Measurements from ENCODE around the gene MX1.

The MX1 gene

GRCh38 chr21:41487082-41487481, 61.0 kb downstream of the MX1 start:
- H3K9me2 ChIP-seq (replicated peaks; ENCODE audit: low read depth, low read length) = no peaks in the 10 kb centered on the region
- no peak overlapping the region for H3K9ac ChIP-seq (ENCODE audit: low read depth, low read length, poor library complexity, severe bottlenecking)
- H3K9me3 ChIP-seq (ENCODE audit: insufficient read depth, low read depth, low read length) = no peaks in the 10 kb centered on the region
- no peak overlapping the region for H3K4me2 ChIP-seq (ENCODE audit: low read depth, low read length, poor library complexity, severe bottlenecking)
- no peak for TF ChIP-seq EZH2phosphoT487 (IDR thresholded peaks at IDR 0.05; ENCODE audit: borderline replicate concordance)
- TF ChIP-seq, protein P1, sequence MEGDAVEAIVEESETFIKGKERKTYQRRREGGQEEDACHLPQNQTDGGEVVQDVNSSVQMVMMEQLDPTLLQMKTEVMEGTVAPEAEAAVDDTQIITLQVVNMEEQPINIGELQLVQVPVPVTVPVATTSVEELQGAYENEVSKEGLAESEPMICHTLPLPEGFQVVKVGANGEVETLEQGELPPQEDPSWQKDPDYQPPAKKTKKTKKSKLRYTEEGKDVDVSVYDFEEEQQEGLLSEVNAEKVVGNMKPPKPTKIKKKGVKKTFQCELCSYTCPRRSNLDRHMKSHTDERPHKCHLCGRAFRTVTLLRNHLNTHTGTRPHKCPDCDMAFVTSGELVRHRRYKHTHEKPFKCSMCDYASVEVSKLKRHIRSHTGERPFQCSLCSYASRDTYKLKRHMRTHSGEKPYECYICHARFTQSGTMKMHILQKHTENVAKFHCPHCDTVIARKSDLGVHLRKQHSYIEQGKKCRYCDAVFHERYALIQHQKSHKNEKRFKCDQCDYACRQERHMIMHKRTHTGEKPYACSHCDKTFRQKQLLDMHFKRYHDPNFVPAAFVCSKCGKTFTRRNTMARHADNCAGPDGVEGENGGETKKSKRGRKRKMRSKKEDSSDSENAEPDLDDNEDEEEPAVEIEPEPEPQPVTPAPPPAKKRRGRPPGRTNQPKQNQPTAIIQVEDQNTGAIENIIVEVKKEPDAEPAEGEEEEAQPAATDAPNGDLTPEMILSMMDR (conservative IDR thresholded peaks at IDR 0.05; ENCODE audit: low read length) = no peak
- H3K4me1 ChIP-seq (ENCODE audit: insufficient read depth, low read length, poor library complexity, severe bottlenecking) = no peaks in the 10 kb centered on the region
- H3K79me2 ChIP-seq (ENCODE audit: insufficient read depth, low read length) = no peaks in the 10 kb centered on the region
- no peaks in the 10 kb centered on the region for H4K20me1 ChIP-seq (ENCODE audit: insufficient read depth, low read length, poor library complexity, severe bottlenecking)
- H3K36me3 ChIP-seq (ENCODE audit: insufficient read depth, low read length) = no peaks in the 10 kb centered on the region
- no peaks in the 10 kb centered on the region for H3K27me3 ChIP-seq (ENCODE audit: insufficient read depth, low read length, poor library complexity, severe bottlenecking)
- no peaks in the 10 kb centered on the region for H3F3A ChIP-seq (ENCODE audit: low read depth)
- no peak overlapping the region for H3K4me3 ChIP-seq (ENCODE audit: low read length, poor library complexity, severe bottlenecking)
- no peak overlapping the region for H2AFZ ChIP-seq (ENCODE audit: low read length)

- H3K79me2 ChIP-seq (ENCODE audit: insufficient read depth, low read length) = no peaks in the 10 kb centered on the region
- H3K27me3 ChIP-seq (ENCODE audit: insufficient read depth, low read length, poor library complexity, severe bottlenecking) = no peaks in the 10 kb centered on the region
- no peak overlapping the region for H3K4me2 ChIP-seq (ENCODE audit: low read depth, low read length, poor library complexity, severe bottlenecking)
- H3K4me3 ChIP-seq (ENCODE audit: low read length, poor library complexity, severe bottlenecking) = no peak overlapping the region
- no peaks in the 10 kb centered on the region for H4K20me1 ChIP-seq (ENCODE audit: insufficient read depth, low read length, poor library complexity, severe bottlenecking)
- no peak overlapping the region for H2AFZ ChIP-seq (ENCODE audit: low read length)
- H3K4me1 ChIP-seq (ENCODE audit: insufficient read depth, low read length, poor library complexity, severe bottlenecking) = no peaks in the 10 kb centered on the region
- TF ChIP-seq, protein P1 (conservative IDR thresholded peaks at IDR 0.05; ENCODE audit: low read length) = no peak
- TF ChIP-seq EZH2phosphoT487 (IDR thresholded peaks at IDR 0.05; ENCODE audit: borderline replicate concordance) = no peak
- no peak overlapping the region for H3K9ac ChIP-seq (ENCODE audit: low read depth, low read length, poor library complexity, severe bottlenecking)
- no peaks in the 10 kb centered on the region for H3F3A ChIP-seq (ENCODE audit: low read depth)
- no peaks in the 10 kb centered on the region for H3K9me3 ChIP-seq (ENCODE audit: insufficient read depth, low read depth, low read length)
- H3K36me3 ChIP-seq (ENCODE audit: insufficient read depth, low read length) = no peaks in the 10 kb centered on the region
- no peaks in the 10 kb centered on the region for H3K9me2 ChIP-seq (replicated peaks; ENCODE audit: low read depth, low read length)
Measured at GRCh38 chr21:41488080-41488479, 62.0 kb downstream of the MX1 start.

DNA sequence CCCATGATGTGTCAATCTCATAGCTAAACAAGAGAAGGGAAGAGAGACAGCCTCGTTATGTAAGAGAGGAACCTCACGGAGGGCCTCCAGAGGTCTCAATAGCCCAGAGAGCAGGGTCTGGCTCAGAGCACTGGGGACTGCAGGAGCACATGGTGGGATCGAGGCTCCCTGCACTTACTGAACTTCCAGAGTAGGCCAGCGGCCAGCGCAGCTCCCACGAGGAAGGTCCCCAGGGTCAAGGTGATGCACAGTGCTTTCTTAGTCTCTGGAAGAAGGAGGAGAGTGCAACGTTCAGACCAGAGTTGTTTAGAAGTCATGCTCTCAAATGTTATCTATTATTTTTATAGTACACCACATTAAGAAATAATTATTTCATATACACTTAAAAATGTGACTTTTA, 63.3 kb downstream of the MX1 start:
- Histone ChIP-seq H3K9ac (ENCODE audit: low read depth, low read length, poor library complexity, severe bottlenecking) (no peak overlapping the region), H3K4me3 (ENCODE audit: low read length, poor library complexity, severe bottlenecking) (no peak overlapping the region), H3K9me2 (replicated peaks; ENCODE audit: low read depth, low read length) (no peaks in the 10 kb centered on the region), H2AFZ (ENCODE audit: low read length) (no peak overlapping the region), H3K79me2 (ENCODE audit: insufficient read depth, low read length) (no peaks in the 10 kb centered on the region), H3K9me3 (ENCODE audit: insufficient read depth, low read depth, low read length) (no peaks in the 10 kb centered on the region), H3K36me3 (ENCODE audit: insufficient read depth, low read length) (no peaks in the 10 kb centered on the region), H3K27me3 (ENCODE audit: insufficient read depth, low read length, poor library complexity, severe bottlenecking) (no peaks in the 10 kb centered on the region), H4K20me1 (ENCODE audit: insufficient read depth, low read length, poor library complexity, severe bottlenecking) (no peaks in the 10 kb centered on the region), H3F3A (ENCODE audit: low read depth) (no peaks in the 10 kb centered on the region), H3K4me1 (ENCODE audit: insufficient read depth, low read length, poor library complexity, severe bottlenecking) (no peaks in the 10 kb centered on the region), H3K4me2 (ENCODE audit: low read depth, low read length, poor library complexity, severe bottlenecking) (no peak overlapping the region)
- TF ChIP-seq, protein P1 (conservative IDR thresholded peaks at IDR 0.05; ENCODE audit: low read length) = no peak
- TF ChIP-seq EZH2phosphoT487 (IDR thresholded peaks at IDR 0.05; ENCODE audit: borderline replicate concordance) = no peak

Measured in Loucy (cell line).